ENCODE data around the gene AIFM2.
"Not testable (repeated sequence)": the region's sequence is repeated elsewhere in the genome, so short reads cannot be mapped to it uniquely, and the experiment has no call there.

The AIFM2 gene

DNA sequence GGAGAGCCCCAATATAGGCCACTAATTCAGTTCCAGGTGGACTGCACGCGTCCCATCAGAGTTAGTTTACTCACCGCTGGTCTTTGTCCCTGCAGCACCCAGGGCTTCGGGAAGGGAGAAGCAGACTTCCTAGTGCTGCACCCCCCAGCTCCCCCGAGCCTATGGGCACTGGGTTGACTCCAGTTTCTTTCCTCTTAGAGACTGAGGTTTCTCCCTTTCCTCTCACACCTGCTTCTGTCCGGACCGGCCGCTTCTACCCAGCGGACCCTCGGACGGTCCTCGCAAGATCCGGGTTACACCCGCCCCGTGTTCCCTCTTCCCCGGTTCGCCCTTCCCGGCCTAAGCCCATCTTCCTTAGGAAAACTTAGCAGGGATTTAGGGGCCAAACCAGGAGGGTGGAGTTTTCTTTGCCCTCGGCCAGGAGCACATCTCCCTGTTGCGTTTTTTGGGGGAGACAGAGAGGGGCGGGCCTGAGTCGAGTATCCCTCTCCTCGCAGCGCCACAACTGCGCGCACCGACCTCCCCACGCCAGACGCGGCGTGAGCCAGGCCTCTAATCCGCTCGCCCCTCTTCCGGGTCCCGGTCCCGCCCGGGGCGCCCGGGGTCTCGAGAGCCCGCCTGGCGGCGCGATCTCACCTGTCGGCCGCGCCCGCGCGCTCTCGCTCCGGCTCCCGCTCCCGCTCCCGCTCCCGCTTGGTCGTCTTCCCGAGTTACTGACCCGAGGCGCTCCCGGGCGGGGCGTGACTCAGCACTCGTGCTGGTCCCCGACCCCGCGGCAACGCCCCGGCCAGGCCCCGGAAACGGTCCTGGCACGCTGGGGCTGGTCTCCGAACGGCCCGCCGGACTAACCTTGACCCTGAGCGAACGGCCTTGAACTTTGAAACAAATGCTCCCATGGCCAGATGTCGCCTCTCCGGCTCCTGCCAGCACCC is at the start of gene AIFM2:
TSS of gene AIFM2 (minus strand) at position 728 of the 932 bp plus-strand sequence. CDS start 8,741 bp downstream, outside the sequence.
- peak within 1 kb of the TSS; percentile 61 for H3K4me3 ChIP-seq (ENCODE audit: low read depth, low read length)
- TF ChIP-seq, protein P1, sequence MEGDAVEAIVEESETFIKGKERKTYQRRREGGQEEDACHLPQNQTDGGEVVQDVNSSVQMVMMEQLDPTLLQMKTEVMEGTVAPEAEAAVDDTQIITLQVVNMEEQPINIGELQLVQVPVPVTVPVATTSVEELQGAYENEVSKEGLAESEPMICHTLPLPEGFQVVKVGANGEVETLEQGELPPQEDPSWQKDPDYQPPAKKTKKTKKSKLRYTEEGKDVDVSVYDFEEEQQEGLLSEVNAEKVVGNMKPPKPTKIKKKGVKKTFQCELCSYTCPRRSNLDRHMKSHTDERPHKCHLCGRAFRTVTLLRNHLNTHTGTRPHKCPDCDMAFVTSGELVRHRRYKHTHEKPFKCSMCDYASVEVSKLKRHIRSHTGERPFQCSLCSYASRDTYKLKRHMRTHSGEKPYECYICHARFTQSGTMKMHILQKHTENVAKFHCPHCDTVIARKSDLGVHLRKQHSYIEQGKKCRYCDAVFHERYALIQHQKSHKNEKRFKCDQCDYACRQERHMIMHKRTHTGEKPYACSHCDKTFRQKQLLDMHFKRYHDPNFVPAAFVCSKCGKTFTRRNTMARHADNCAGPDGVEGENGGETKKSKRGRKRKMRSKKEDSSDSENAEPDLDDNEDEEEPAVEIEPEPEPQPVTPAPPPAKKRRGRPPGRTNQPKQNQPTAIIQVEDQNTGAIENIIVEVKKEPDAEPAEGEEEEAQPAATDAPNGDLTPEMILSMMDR (IDR thresholded peaks at IDR 0.05; ENCODE audit: insufficient read depth, low read length, missing control alignments), result no peak
- no peak for DNase-seq (ENCODE audit: low read depth, low spot score)
- ChIA-PET POLR2A (no interaction called here), CTCF (interaction anchor here (0.9 to 9.8 kb wide), 2 partner anchors 14 to 15 kb away, joined by 3 to 110 read pairs; no protein-coding TSS in a partner anchor)

DNA sequence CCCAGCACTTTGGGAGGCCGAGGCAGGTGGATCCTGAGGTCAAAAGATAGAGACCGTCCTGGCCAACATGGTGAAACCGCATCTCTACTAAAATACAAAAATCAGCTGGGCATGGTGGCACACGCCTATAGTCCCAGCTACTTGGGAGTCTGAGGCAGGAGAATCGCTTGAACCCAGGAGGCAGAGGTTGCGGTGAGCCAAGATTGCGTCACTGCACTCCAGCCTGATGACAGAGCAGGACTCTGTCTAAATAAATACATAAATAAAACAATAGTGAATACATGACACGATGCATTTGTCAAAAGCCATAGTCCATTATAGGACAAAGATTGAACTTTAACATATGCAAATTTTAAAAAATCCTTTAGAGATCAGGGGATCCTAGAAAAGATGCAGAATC is 46.6 kb upstream of the AIFM2 start:
- DNase-seq (ENCODE audit: low read depth, low spot score); POLR2A ChIA-PET; CTCF ChIA-PET: not testable (repeated sequence)

DNA sequence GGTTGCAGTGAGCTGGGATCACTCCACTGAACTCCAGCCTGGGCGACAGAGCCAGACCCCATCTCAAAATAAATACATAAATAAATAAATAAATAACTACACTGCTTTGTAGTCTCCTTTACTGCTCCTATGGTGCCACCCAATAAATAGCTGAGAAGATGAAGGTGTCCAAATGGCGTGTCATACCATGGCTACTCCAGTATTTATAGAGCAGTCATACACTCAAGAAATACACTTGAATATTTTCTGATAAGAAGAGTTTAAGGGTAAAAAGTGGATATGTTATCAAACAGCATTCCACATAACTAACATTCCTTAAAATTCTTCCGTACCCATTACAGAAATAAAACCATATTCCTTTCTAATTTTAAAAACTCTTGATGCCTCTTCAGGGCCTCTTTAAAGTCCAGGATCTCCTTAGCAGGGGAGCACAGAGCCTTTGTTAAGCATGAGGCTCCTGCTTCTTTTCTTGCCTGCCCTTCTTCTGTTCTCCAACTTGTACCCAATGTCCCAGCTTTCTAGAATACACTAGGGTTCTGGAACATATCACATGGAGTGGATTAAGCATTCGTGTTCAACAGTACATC is 45.6 kb upstream of the AIFM2 start:
- H3K4me3 ChIP-seq (ENCODE audit: low read depth, low read length), result no peak overlapping the region
- DNase-seq (ENCODE audit: low read depth, low spot score), result no peak
- TF ChIP-seq, protein P1 (IDR thresholded peaks at IDR 0.05; ENCODE audit: insufficient read depth, low read length, missing control alignments), result no peak
- ChIA-PET CTCF (no interaction called here), POLR2A (no interaction called here)

More for the DNA sequence above, 46.6 kb upstream of the AIFM2 start:
- not testable (repeated sequence) for H3K4me3 ChIP-seq (ENCODE audit: low read depth, low read length)

DNA sequence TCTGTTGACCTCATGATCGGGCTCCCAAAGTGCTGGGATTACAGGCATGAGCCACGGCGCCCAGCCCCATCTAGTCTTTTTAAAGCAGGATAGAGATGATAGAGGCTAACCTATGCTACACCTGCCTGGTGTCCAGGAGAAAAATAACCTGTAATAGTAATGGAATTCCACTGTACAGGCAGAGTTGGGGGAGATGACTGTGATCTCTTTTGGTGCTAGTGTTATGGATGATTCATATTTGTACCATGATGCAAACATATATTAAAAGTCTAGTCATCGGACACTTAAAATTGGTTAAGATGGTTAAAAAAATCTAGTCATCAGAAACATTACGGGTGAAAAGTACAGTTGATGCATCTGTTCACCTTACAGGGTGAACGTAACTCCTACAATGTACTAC is 43.8 kb upstream of the AIFM2 start:
- no peak overlapping the region for H3K4me3 ChIP-seq (ENCODE audit: low read depth, low read length)
- TF ChIP-seq, protein P1 (IDR thresholded peaks at IDR 0.05; ENCODE audit: insufficient read depth, low read length, missing control alignments), result no peak
- CTCF ChIA-PET, result interaction anchor here (1.3 kb wide), 1 partner anchor 14 kb away, joined by 4 read pairs; no protein-coding TSS in a partner anchor
- no peak for DNase-seq (ENCODE audit: low read depth, low spot score)
- POLR2A ChIA-PET, result no interaction called here

DNA sequence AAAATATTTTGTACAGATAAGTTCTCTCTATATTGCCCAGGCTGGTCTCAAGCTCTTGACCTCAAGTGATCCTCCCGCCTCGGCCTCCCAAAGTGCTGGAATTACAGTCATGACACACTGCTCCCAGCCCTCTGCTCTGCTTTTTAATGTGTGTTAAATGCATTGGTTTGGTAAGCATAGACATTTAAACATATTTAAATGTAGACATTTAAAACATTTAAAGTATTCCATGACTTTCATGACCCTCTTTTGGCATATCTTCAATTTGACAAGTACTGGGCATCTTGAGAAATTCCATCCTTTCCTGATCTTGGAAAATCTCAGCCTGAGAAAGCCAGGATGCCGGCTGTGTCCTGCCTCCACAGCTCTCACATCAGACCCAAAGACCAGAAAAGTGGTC is 42.9 kb upstream of the AIFM2 start:
- CTCF ChIA-PET, result interaction anchor here (1.3 to 2.0 kb wide), 2 partner anchors 15 to 29 kb away, joined by 3 to 7 read pairs; partner anchors contain the start of gene TYSND1
- no peak for DNase-seq (ENCODE audit: low read depth, low spot score)
- H3K4me3 ChIP-seq (ENCODE audit: low read depth, low read length), result no peak overlapping the region
- POLR2A ChIA-PET, result no interaction called here
- TF ChIP-seq, protein P1 (IDR thresholded peaks at IDR 0.05; ENCODE audit: insufficient read depth, low read length, missing control alignments), result no peak

DNA sequence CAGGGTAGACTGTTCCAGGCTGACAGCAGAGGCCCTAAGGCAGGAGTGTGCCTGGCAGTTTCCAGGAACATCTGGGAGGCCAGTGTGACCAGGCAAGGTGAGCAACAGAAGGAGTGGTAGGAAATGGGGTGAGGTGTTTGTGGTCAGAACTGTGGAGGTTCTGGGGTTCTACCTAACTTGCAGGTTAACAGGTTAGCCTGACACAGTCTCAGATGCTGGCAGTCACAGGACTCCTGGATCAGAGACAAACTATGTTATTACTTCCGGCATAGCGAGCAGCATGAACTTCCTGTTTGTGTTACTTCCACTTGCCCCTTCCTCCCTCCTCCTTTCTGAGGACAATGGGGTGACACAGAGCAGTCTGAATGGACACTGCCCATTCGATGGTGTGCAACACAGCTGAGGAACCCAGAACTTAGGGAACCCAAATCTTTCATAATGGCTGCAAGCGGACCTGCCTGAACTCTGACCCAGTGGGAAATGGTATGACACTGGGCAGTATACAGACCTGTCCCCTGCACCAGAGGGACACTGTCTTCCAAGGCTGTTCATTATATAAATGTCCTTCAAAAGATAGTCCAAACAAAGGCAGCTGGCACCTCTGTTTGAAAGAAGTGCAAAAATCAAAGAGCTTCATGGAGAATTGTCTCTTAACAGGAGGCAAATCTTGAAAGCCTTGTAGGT is 41.6 kb upstream of the AIFM2 start:
- H3K4me3 ChIP-seq (ENCODE audit: low read depth, low read length), result no peak overlapping the region
- CTCF ChIA-PET, result interaction anchor here (2.0 kb wide), 1 partner anchor 28 kb away, joined by 7 read pairs; the partner anchor contains the start of gene TYSND1
- TF ChIP-seq, protein P1 (IDR thresholded peaks at IDR 0.05; ENCODE audit: insufficient read depth, low read length, missing control alignments), result no peak
- DNase-seq (ENCODE audit: low read depth, low spot score), result no peak
- POLR2A ChIA-PET, result no interaction called here

Data from AG04449 (cell line).